KOPT-K1 (cell line): ENCODE measurements around the gene OR6S1.

Experiments
- H3K27ac ChIP-seq: fragments of 200-600 bp; sonication (generic); 2 replicates; pipeline ENCODE4 v1.5.1; 2016; ENCODE audit warnings: antibody characterized with exemption, mild to moderate bottlenecking, low read depth, low read length; ENCODE audit not compliant: poor library complexity, severe bottlenecking
- H3K36me3 ChIP-seq: fragments of 200-600 bp; sonication (generic); 2 replicates; pipeline ENCODE4 v1.5.1; 2017; ENCODE audit warnings: antibody characterized with exemption, mild to moderate bottlenecking, low read length, moderate library complexity; ENCODE audit not compliant: insufficient read depth
- H3K9me3 ChIP-seq: fragments of 200-600 bp; sonication (generic); 2 replicates; pipeline ENCODE4 v1.5.1; 2017; ENCODE audit warnings: antibody characterized with exemption, low read length, mild to moderate bottlenecking; ENCODE audit not compliant: insufficient read depth, poor library complexity, severe bottlenecking

OR6S1 gene, protein sequence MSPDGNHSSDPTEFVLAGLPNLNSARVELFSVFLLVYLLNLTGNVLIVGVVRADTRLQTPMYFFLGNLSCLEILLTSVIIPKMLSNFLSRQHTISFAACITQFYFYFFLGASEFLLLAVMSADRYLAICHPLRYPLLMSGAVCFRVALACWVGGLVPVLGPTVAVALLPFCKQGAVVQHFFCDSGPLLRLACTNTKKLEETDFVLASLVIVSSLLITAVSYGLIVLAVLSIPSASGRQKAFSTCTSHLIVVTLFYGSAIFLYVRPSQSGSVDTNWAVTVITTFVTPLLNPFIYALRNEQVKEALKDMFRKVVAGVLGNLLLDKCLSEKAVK

DNA sequence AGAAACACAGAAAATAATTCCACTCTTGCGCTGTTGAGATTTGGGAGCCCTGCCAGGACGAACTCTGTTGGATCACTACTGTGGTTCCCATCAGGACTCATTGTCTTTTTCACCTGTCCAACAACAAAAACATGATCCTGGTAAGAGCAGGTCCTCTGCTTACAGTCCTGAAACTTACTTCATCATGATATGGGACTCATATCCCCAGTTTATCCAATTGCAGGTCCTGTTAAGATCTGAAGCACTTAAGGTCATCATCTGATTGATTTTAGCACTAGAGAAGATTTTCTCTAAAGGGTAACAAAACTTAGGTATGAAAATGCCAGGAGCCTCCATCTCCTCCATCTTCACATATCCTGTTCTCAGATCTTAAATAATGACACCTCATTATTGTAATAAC lies at the start of gene OR6S1:
OR6S1 (minus strand) TSS at position 101 of the 400 bp plus-strand sequence; CDS start at position 101, 0 bp downstream.
- no peaks in the 10 kb centered on the region for H3K9me3 ChIP-seq
- no peak within 1 kb of the TSS for H3K27ac ChIP-seq

DNA sequence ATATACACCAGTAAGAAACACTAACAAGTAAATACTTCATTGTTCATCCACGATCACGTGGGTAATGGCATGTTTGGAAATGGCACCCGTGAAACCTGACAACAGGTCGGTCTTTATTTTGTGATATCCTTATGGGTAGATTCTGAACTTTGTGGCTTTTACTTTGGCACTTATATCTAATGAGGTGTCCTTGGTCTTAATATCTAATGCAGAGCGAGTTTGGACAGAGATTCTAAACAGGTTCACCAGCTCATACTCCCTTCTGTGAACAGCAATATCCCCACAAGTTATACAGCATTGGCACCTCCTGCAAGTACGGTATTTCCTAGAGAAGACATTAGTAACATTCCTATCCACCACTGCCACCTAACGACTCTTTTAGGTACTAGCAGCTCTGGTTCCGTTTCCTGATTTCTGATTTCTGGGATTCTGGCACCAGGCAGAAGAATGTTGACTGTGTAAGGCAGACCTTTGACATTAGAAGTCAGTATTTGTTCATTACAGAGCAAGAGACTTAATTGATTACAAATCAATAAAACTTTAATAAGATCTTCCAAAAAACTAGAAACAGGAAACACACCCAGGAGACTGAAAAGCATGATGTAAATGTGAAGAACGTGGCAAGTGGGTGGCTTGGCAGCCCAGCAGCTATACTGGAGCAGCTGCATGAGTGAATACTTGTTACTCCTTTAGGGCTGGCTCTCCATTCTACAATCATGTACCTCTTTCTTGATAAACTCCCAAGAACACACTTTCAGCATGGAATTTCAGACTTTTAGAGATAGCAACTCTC lies 49.6 kb upstream of the OR6S1 start:
- Histone ChIP-seq H3K9me3 (no peaks in the 10 kb centered on the region), H3K36me3 (no peaks in the 10 kb centered on the region), H3K27ac (no peak overlapping the region)

More for the DNA sequence above, at the start of gene OR6S1:
- no peaks in the 10 kb centered on the region for H3K36me3 ChIP-seq

DNA sequence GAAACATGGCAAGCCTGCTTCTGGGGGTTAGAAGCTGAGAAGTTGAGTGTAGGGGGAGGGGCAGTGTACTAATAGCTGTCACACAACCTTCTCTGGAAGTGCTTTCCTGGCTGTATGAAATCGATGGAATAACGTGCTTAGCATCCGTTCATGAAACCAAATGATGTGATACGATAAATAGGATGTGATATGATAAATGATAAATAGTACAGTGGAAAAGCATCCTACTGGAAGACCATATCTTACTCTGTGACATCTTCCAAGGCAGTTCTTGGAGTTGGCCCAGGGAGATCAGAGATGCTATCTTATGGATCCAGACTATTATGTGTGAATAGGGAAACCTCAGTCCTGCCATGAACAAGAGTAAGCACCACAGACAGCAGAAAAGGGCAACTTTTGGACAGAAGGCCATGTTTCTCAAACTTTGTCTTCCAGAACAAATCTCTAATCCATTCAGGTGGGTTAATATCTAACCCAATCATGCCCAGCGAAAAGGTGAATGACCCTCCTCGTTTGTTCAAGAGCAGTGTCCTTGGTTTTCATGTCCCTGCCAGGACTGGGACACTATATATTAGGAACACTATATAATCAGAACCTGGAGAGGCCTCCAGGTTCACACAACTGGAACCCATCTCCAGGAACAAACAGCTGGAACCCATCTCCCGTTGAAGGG lies 46.8 kb upstream of the OR6S1 start, which contains the start of gene ANG:
ANG (plus strand) TSS at position 598 of the 673 bp plus-strand sequence. CDS start 4,801 bp downstream, outside the sequence.
- no peak within 1 kb of the TSS for H3K27ac ChIP-seq
- H3K36me3 ChIP-seq, result no peaks in the 10 kb centered on the region
- H3K9me3 ChIP-seq, result no peaks in the 10 kb centered on the region

DNA sequence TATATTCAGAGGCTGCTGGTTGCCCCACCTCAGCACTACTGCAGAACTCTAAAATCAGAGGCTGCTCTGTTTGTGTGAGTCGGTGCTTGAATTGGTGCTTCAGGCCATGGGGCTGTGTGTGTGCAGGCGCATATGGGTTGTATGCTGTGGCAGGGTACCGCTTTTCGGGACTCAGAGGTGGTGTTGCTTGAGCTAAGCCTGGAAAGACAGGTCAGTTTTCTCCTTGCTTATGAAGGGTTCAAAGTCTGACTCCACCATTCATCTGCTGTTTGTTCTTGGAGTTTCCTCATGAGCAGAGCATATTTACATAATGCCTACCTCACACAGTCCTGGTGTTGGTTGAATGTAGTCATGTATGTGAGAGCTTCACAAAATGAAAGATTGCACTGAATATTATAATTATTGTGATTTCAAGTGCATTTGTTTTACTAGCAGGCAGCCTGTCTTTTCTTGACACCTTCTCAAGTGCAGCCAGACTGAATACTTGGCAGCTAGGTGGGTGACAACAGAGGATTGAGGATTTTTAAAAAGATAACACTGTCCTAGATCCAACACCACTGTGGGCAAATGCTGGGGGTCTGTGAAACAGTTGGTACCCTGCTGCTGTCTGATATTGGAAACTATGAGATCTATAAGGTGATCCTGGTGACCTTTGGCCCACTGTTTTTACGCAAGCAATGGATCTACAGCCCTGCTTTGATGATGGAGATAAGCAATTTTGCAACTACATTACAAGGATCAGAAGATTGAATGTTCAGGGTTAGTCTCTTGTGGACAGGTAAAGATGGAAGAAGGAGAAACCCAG lies 46.1 kb upstream of the OR6S1 start:
- Histone ChIP-seq H3K9me3 (no peaks in the 10 kb centered on the region), H3K27ac (no peak overlapping the region)

DNA sequence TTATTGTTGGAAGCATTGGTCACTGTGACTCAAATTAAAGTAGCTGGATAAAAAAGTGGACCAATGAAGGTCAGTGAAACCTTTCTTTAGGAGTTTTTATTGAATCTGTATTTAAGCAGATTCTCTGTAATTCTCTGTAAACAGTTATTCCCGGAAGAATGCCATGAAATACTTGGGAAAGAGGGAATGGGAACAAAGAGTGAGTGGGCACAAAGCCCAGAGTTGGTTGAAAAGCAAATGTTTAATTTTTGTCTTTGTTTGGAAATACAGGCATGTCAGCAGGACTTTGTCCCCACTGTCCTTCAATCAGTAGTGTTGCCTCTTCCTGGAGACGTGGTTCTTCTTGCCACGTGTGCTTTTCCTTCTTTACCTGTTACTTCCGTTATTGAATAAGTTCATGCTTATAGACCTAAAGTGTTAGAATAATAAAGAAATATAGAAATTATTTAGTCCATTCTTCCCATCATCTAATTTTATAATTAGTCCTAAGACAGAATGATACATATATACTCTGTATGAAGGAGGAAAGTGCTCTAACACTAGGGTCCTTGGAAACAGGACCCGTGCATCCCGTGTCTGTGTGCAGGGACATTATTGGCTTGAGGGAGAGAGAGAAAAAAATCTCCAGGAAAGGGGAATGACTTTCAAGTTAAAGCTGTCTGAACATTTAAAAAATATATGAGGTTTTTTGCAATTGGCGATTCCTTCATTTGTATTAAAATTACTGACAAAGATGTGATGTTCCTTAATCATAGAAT lies 45.1 kb upstream of the OR6S1 start:
- Histone ChIP-seq H3K27ac (no peak overlapping the region), H3K9me3 (no peaks in the 10 kb centered on the region), H3K36me3 (no peaks in the 10 kb centered on the region)

More for the DNA sequence above, 46.1 kb upstream of the OR6S1 start:
- H3K36me3 ChIP-seq, result no peaks in the 10 kb centered on the region

DNA sequence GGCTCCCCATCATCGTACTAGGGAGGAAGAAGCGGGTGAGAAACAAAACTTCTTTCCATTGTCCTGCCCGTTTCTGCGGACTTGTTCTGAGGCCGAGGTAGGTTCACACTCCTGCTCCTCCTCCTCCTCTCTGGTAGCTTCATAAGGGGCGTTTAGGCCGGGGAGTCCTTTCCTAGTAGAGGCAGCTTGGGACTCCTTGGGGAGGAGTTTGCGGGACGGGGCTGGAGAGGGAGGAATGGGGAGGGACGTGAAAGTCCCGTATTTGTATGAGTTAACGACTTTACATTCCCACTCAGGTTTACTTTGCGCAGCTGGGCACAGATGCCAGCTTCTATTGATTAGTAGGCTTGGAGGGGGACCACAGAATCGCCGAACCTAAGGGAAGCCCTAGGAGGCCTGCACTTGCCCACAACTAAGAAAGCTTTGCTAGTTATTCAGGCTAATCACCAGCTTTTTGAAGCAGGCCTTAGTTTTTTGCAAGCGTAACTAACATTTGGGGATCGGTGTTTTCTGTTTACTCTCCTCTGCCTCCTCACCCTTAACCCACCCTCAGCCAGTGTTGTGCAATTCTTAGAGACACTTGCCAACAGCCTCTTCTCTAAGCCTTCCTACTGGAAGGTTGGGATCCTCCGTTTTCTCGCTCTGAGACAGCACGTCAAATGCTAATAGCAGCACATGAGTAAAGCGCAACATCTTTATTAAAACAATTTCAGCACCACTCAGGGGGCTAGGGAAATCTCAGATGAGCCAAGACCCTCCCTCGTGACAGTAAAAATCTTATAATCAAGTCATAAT lies 43.4 kb upstream of the OR6S1 start:
- peak overlapping the region; percentile 68 for H3K27ac ChIP-seq
- H3K9me3 ChIP-seq, result no peaks in the 10 kb centered on the region
- H3K36me3 ChIP-seq, result no peaks in the 10 kb centered on the region

DNA sequence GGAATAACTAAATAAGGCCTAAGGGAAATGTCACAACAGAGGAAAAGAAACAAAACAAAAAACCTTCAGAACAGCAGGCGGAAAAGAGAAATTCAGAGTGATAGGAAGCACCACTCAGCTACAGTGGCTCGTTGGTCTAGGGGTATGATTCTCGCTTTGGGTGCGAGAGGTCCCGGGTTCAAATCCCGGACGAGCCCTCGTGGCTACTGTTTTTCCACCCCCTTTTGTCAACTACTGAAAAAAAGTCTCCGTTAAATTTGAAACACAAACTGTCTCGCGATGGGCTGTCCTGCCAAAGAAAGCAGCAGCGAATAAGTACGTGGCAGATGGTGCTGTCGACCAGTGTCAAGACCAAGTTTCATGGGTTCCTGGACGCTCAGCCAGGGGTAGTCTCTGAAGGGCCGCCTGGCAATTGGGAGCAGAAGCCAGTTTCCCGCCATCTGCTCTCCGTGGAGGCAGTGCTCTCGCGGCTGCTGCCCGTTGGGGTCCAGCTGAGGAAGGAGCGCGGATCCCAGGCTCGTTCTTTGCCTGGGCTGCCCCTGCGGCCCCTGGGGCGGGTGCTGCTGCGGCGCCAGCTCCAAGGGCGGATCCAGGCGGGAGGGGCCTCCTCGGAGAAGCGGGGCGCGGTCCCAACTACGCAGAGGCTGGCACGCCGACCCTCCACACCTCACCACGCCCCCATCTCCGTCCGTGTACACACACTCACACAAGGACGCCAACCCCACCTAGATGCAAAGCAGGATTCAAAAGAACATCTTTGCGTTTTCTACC lies 42.6 kb upstream of the OR6S1 start, which contains the start of gene RNASE4:
RNASE4 (plus strand) TSS at position 670 of the 771 bp plus-strand sequence. CDS start 14,812 bp downstream, outside the sequence.
- Histone ChIP-seq H3K9me3 (no peaks in the 10 kb centered on the region), H3K27ac (peak within 1 kb of the TSS; percentile 68), H3K36me3 (no peaks in the 10 kb centered on the region)

DNA sequence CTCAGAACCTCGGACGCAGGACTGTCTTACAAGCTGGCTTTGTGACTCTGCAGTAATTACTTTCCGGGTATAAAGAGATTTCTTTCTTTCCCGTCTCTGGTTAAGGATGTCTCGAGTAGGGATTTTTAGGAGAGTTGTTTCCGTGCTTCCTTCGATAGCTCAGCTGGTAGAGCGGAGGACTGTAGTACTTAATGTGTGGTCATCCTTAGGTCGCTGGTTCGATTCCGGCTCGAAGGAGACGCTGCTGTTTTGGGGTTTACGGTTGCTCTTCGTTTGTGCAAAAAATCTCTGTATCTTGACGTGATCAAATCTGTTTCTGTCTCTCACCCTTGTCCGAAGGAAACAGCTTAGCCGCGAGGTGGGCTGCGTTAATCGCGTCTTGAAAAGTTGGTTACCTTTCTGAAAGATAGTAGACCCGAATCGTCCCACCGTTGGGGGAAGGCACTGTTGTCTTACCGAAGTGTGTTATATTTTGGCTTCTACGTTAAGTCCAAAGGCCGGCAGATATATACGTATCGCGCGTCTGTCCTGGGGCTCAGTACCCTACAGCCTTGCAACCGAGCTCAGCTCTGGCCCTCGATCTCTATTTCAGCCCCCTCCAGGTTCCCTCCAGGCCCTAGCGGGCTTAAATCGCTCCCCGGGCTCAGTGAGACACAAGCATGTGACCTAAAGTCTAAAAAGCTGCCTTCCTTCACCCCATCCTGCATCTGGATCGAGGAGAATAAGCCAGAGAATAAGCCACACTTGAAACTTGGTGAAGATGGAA lies 41.8 kb upstream of the OR6S1 start:
- no peaks in the 10 kb centered on the region for H3K9me3 ChIP-seq
- peak overlapping the region; percentile 68 for H3K27ac ChIP-seq
- no peaks in the 10 kb centered on the region for H3K36me3 ChIP-seq

DNA sequence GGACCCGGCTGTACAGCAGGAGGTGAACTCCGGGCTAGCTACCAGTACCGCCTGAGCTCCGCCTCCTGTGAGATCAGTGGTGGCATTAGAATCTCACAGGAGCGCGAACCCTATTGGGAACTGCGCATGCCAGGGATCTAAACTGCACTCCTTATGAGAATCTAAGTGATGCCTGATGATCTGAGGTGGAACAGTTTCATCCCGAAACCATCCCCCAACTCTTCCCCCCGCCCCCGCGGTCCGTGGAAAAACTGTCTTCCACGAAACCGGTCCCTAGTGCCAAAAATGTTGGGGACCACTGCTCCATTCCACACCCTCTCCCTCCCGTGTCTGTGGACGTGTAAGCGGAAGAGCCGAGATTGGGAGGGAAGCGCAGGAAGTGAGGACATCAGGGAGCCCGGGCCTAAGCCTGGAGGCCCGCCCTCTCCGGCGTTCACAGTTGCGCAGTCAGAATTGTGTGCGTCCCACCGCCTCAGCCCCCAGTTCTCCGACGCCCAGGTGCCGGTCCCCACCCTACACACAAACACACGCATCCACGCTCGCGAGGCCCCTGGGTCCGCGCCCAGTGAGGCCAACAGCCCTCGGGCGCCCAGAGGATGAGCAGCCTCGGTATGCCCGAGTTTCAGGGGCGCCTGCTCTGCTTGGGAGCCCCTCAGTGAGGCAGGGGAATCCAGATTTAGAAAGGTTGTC lies 41.1 kb upstream of the OR6S1 start:
- Histone ChIP-seq H3K36me3 (no peaks in the 10 kb centered on the region), H3K9me3 (no peaks in the 10 kb centered on the region), H3K27ac (peak overlapping the region; percentile 68)

DNA sequence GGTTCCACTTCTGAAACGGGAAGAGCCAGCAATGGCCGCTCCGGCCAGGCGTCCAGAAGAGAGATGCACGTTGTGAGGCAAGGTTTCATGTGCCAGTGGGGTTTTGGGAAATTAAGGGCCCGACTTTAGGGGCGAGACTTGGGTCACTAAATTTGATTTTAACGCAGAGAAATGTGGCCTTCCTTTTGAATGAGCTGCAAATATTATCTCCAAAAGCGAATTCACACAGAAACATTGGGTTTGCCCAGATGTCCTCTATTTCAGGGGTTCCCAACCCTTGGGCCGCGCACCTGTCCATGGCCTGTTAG lies 40.6 kb upstream of the OR6S1 start:
- H3K36me3 ChIP-seq, result no peaks in the 10 kb centered on the region
- peak overlapping the region; percentile 68 for H3K27ac ChIP-seq
- H3K9me3 ChIP-seq, result no peaks in the 10 kb centered on the region

DNA sequence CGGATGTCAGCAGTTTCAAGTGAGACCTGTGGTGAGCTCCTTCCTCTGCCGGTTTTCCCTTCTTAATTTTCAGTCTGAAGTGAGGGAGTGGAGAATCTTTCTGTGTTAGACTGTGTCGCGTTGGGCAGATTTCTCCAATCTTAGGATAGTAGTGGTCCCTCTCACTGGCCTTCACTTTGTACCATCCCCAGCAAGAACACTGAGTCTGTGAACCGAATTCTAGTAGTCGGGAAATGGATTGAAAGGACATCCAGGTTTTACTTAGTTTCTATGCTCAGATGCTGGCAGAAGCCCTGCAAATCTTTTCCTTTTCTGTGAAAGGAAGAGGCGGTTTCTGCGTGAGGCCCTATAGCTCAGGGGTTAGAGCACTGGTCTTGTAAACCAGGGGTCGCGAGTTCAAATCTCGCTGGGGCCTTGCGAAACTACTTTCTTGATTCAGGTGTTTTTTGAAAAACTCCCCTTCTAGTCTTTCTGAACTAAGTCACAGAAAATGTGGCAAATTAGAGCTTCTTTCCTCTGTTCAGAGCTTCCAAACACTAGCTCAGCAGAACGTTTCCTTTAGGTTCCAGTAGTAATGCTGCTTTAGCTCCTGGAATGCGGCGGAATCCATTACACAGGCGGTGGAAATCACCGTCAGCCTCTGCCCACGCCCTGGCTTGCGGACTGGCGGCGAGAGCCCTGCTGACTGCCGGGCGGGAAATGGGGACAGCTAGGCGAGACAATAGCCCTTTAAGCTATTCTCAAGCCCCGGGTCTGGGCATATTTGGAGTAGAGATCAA lies 40.0 kb upstream of the OR6S1 start:
- H3K27ac ChIP-seq, result peak overlapping the region; percentile 68
- H3K9me3 ChIP-seq, result no peaks in the 10 kb centered on the region
- no peaks in the 10 kb centered on the region for H3K36me3 ChIP-seq
